ENCODE measurements around the gene RNF215.

Gene RNF215

DNA sequence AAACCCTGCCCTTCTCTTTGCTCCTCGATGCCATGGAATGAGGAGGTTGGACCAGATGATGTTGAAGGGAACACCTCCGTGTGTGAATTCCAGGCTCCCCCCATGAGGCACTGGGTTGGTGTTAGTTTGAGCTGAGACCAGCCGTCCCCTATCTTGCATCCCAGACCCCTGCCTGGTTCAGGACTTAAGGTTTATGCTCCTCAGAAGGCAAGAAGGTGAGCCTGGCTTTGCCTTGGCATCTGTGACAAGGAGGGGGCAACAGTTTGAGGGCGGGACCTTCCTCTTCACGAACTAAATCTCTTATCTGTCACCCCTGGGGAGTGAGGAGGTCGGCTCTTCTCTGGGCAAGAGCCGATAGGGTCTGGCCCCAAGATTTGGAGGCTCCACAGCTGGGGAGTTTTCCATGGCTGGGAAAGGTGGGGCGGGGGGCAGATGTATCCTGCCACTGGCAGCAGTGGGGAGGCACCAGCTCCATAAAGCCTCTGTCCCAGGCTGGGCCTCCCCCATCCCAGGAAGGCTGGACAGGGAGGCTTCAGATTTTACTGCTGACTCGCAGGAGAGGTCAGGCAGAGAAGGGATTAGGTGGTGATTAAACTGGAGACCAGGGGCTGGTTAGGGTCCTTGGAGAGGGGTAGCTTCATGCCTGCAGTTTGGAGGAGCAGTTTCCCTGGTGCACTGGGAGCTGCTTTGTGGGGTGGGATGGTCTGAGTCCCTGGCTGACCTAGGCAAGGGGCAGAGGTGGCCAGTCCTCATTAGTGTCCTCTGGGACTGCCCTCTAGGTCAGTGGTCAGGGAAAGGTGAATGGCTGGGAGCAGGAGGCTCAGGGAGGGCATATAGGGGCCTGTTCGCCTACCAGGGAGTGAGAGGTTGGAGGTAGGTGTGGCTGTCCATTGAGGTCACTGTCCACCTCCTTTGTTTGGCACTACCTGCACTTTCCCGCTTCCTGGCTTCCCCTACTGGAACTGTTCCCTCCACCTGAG, 10.7 kb upstream of the RNF215 start:
- DNase-seq (ENCODE audit: low read depth in 1 of 2, low spot score in 1 of 2): no peak

GRCh38 chr22:30396871-30397655, 9.9 kb upstream of the RNF215 start, which contains the start of gene SEC14L2:
Gene SEC14L2 (plus strand): TSS chr22:30397018. CDS start chr22:30397117, 99 bp downstream.
- peak; percentile 30 to 46 for DNase-seq (ENCODE audit: low read depth in 1 of 2, low spot score in 1 of 2)

- no peak for DNase-seq (ENCODE audit: low read depth in 1 of 2, low spot score in 1 of 2)
These were observed 6.7 kb upstream of the RNF215 start for GRCh38 chr22:30393885-30394284.

DNA sequence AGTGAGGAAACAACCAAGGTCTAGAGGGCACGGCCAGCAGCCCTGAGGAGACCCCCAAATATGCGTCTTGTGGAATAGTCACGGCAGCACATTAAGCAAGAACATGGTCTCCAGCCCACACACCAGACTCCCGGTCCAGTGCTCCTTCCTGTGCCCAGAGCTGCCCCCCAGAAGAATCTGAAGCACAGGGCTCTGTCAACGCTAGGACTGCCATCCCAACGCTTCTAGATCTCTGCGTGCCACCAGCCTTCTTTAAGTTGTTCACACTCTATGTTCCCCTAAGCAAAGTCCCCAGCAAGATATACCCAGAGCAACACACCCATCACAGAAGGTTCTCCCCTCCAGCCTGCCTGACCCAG, 6.1 kb upstream of the RNF215 start:
- DNase-seq (ENCODE audit: low read depth in 1 of 2, low spot score in 1 of 2): no peak

GRCh38 chr22:30392661-30393321, 5.6 kb upstream of the RNF215 start:
- DNase-seq (ENCODE audit: low read depth in 1 of 2, low spot score in 1 of 2): no peak

DNA sequence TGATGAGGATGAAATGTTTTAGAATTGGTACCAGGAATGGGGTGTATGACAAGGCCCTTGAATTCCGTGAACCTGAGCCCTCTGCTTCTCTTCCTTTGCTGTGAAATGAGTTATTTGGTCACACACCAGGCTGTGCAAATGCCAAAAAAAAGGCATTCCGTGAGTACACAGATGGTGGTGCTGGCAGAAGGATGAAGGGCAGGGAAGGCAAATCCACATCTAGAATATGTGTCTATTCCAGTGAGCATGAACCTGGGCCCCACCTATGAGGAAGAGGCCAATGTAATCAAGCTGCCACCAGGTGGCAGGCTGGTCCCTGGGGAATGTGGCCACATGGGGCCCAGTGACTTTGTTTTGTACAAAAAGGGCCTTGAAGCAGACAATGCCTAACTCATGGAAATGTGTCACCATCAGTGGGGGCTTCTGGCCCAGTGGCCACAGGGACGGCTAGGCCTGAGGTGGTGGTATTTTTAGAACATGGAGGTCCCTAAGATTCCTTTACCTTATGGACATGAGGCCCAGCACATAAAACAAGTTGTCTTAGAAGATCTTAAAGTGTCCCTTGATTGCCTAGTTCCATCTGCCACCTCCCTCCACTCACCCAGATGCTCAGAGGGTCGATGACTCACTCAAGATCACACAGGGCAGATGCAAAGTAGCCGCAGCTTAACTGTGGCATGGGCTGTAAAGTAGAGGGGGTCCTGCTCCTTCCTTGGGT, 3.9 kb upstream of the RNF215 start:
- peak; percentile 59 to 80 for DNase-seq (ENCODE audit: low read depth in 1 of 2, low spot score in 1 of 2)

GRCh38 chr22:30386608-30386959, 627 bp downstream of the RNF215 start:
- DNase-seq (ENCODE audit: low read depth in 1 of 2, low spot score in 1 of 2): no peak

DNA sequence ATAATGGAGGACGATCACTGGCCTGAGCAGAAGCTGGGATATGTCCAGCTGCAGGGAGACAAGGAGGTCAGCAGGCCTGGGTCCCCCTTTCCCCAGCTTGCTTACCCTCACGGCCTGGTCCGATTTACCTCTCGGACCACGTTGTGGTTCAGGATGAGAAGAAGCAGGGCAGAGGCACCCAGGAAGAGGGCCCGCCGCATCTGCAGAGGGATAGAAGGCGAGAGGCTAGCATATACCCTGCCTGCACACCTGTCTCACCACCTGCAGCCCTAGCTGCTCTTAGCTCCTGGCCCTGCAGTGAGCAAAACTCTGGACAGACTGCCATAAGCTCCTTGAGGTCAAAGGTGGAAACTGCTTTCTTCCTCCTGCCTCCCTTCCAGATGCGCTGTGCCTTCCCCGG, 1.3 kb downstream of the RNF215 start:
- no peak for DNase-seq (ENCODE audit: low read depth in 1 of 2, low spot score in 1 of 2)

DNA sequence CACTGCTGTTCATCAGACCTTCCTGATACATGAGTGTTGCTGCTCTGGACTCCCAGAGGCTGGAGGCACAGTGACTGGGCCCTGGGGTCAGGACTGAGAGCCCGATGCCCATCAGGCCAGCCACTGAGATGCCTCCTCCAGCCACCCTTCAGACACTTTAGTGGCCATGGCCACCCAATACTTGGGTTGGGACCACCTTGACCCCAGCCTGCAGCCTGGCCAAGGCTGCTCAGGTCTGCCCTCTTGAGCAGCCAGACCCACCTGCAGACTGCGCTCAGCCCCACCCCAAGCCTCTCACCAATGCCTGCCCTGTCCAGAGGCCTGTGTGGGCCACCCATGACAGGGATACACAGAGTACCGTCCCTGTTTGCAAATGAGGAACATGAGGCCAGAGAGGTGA, 4.2 kb downstream of the RNF215 start:
- DNase-seq (ENCODE audit: low read depth in 1 of 2, low spot score in 1 of 2): no peak

- no peak for DNase-seq (ENCODE audit: low read depth in 1 of 2, low spot score in 1 of 2)
These were observed 4.9 kb downstream of the RNF215 start for GRCh38 chr22:30382340-30382739.

- DNase-seq (ENCODE audit: low read depth in 1 of 2, low spot score in 1 of 2): no peak
These were observed 5.9 kb downstream of the RNF215 start for GRCh38 chr22:30381264-30381663.

- no peak for DNase-seq (ENCODE audit: low read depth in 1 of 2, low spot score in 1 of 2)
These were observed 7.2 kb downstream of the RNF215 start for GRCh38 chr22:30380011-30380410.

DNA sequence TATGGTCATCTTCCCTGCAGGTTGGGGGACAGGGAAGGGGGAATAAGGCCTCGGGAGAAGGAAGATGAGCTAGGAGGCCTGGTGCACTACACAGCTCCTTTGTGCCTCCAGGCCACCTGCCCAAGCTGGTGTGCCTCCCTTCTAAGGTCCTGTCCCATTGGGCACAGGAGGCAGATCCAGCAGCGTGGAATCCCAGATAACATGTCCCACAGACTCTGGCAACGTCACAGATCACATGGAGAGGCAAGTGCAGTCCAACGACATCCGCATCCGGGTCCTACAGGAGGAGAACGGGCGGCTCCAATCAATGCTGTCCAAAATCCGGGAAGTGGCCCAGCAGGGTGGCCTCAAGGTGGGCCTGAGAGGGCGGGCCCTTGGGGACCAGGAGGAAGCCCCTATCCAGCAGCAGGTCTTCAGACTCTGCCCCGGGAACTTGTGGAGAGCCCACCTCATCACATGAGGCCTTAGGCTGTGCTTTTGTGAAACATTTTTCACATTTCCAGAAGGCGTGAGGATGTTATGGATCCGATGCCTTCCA, 11.8 kb downstream of the RNF215 start:
- no peak for DNase-seq (ENCODE audit: low read depth in 1 of 2, low spot score in 1 of 2)

- no peak for DNase-seq (ENCODE audit: low read depth in 1 of 2, low spot score in 1 of 2)
These were observed 13.6 kb downstream of the RNF215 start for GRCh38 chr22:30373331-30374325.

DNA sequence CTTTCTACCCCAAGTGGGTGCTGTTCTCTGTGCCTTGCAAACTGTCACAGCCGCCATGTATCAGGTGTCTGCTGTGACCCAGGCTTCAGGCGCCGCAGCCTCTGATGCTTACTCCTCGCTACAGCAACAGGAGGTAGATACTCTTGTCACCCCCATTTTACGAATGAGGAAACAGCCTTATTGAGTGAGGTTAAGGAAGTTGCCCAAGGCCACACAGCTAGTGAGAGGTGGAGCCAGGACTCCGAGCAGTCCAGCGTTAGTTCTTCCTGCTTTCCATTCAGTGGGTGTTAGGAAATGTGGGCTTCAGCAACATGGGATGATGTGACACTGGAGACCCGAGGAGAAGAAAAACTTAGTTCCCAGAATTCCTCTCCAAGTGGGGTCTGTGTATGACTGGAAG, 14.3 kb downstream of the RNF215 start:
- no peak for DNase-seq (ENCODE audit: low read depth in 1 of 2, low spot score in 1 of 2)

DNA sequence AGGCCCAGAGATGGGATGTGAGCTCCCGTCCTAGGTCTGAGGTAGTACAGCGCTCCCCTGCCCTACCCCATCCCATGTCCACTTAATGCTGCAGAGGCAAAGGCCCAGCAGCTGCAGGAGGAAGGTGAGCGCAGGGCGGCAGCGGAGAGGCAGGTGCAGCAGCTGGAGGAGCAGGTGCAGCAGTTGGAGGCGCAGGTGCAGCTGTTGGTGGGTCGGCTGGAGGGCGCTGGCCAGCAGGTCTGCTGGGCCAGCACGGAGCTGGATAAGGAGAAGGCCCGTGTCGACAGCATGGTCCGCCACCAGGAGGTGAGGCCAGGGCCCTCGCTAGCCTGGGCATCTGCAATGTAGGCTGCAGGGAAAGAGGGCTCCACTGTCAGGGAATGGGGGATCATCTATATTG, 15.2 kb downstream of the RNF215 start:
- no peak for DNase-seq (ENCODE audit: low read depth in 1 of 2, low spot score in 1 of 2)

- DNase-seq (ENCODE audit: low read depth in 1 of 2, low spot score in 1 of 2): no peak
These were observed 15.9 kb downstream of the RNF215 start for GRCh38 chr22:30371321-30371720.

DNA sequence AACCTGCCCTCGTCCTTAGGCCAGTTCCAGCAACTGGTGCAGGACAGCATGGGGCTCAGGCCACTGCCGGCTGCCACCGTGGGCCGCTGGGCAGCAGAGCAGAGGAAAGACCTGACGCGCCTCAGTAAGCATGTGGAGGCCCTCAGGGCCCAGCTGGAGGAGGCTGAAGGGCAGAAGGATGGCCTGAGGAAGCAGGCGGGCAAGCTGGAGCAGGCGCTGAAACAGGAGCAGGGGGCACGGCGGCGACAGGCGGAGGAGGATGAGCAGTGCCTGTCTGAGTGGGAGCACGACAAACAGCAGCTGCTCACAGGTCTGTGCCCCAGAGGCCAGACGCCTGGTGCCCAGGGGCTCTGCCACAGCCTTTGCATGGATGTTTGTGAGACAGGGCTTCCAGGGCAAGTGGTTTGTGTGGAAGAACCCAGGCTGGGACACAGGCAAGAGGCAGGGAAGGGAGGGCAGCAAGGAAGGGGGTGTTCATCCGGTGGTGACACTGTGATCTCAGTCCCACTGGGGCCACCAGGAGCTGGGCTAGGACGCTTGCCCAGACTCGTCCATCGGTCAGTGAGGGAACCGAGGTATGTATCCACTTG, 16.5 kb downstream of the RNF215 start:
- DNase-seq (ENCODE audit: low read depth in 1 of 2, low spot score in 1 of 2): no peak

GRCh38 chr22:30368420-30368819, 18.8 kb downstream of the RNF215 start:
- no peak for DNase-seq (ENCODE audit: low read depth in 1 of 2, low spot score in 1 of 2)
